GM12878 (cell line): ENCODE measurements around the gene COX19. TPM values are rescaled to one million over a fixed set of nuclear protein-coding genes. Genes with fewer than 3 reads are reported as not detected.

Experiments
- ATAC-seq: fragments of 200-7000 bp; cut with Tn5 transposase; 3 replicates; pipeline ENCODE4 v1.9.1; 2020; ENCODE audit warnings: mild to moderate bottlenecking, moderate library complexity
- BruUV-seq: library from RNA; stranded (reverse); fragments of 400-500 nt; replicated peaks from 2 replicates; lab custom pipeline; 2021; lab: Mats Ljungman, UMichigan
- CTCF ChIA-PET: fragments of 300-600 bp; sonication (Branson Sonifier 250); formaldehyde crosslinking; extraction: SDS; loops from one replicate; lab custom pipeline; 2021; ENCODE audit warnings: inconsistent platforms; lab: Yijun Ruan, JAX
- POLR2A ChIA-PET: fragments of 350-600 bp; formaldehyde crosslinking; extraction: SDS; loops from one replicate; lab custom pipeline; 2021; ENCODE audit warnings: inconsistent platforms; lab: Charles Lee
- RAD21 ChIA-PET: fragments of 300-600 bp; sonication (Branson Sonifier 250); formaldehyde crosslinking; loops from one replicate; lab custom pipeline; 2023; ENCODE audit warnings: antibody characterized with exemption; ENCODE audit not compliant: unreplicated experiment; lab: Charles Lee
- SMC1A ChIA-PET: fragments of 300-600 bp; sonication (Branson Sonifier 250); formaldehyde crosslinking; loops from one replicate; lab custom pipeline; 2023; ENCODE audit not compliant: unreplicated experiment, uncharacterized antibody; lab: Charles Lee
- DNase-seq: peaks from one replicate; pipeline ENCODE4 v3.0.0-alpha.2; 2011; ENCODE audit warnings: low read depth, low spot score
- FAIRE-seq: peaks from 3 replicates; lab custom pipeline; 2011; peaks lifted over from hg19 to GRCh38; lab: Jason Lieb, UNC
- H2AFZ ChIP-seq: 2 replicates; pipeline ENCODE4 v1.6.0; 2011; ENCODE audit warnings: low read depth, low read length, control low read depth; ENCODE audit not compliant: control insufficient read depth
- H3K27ac ChIP-seq: 2 replicates; pipeline ENCODE4 v1.5.1; 2011; ENCODE audit warnings: control low read depth; ENCODE audit not compliant: control insufficient read depth, insufficient read depth
- H3K27me3 ChIP-seq, 2 experiments: replicated peaks in 1 of 2; 2 replicates each; pipeline versions ENCODE4 v1.6.0 to v1.6.1; 2011; ENCODE audit warnings: low read length in 1 of 2; ENCODE audit not compliant: control insufficient read depth in 2 of 2, insufficient read depth in 2 of 2
- H3K36me3 ChIP-seq, 2 experiments: 2 replicates each; pipeline ENCODE4 v1.5.1; 2011; ENCODE audit warnings: low read length in 1 of 2; ENCODE audit not compliant: control insufficient read depth in 2 of 2, insufficient read depth in 2 of 2
- H3K4me1 ChIP-seq: 2 replicates; pipeline ENCODE4 v1.6.1; 2011; ENCODE audit warnings: mild to moderate bottlenecking, low read length, moderate library complexity, mixed read lengths; ENCODE audit not compliant: control insufficient read depth, insufficient read depth
- H3K4me2 ChIP-seq: 2 replicates; pipeline ENCODE4 v1.6.0; 2011; ENCODE audit warnings: control low read depth; ENCODE audit not compliant: control insufficient read depth, insufficient read depth
- H3K4me3 ChIP-seq: fragments of 200-600 bp; sonication (generic); 2 replicates; pipeline ENCODE4 v1.5.1; 2016
- H3K79me2 ChIP-seq: 2 replicates; pipeline ENCODE4 v1.6.0; 2011; ENCODE audit warnings: low read length; ENCODE audit not compliant: control insufficient read depth, insufficient read depth
- H3K9ac ChIP-seq: 2 replicates; pipeline ENCODE4 v1.8.0; 2011; ENCODE audit warnings: low read length, control low read depth, mixed read lengths; ENCODE audit not compliant: control insufficient read depth, insufficient read depth
- H3K9me3 ChIP-seq: replicated peaks from 3 replicates; pipeline ENCODE4 v1.5.1; 2011; ENCODE audit warnings: mild to moderate bottlenecking, low read length; ENCODE audit not compliant: control insufficient read depth, insufficient read depth
- H4K20me1 ChIP-seq: 2 replicates; pipeline ENCODE4 v1.6.0; 2011; ENCODE audit not compliant: control insufficient read depth, insufficient read depth
- ATF7 ChIP-seq: fragments of 450-650 bp; IDR thresholded peaks from 2 replicates; pipeline ENCODE4 v1.6.1; 2016; ENCODE audit warnings: low read depth, mild to moderate bottlenecking
- BRCA1 ChIP-seq: IDR thresholded peaks from 2 replicates; pipeline ENCODE4 v1.6.1; 2011; ENCODE audit warnings: low read depth, low read length, improper control_type of control experiment
- FOXM1 ChIP-seq: IDR thresholded peaks from 2 replicates; pipeline ENCODE4 v1.6.1; 2012; ENCODE audit warnings: low read depth, mild to moderate bottlenecking, inconsistent platforms, low read length, moderate library complexity
- HDAC6 ChIP-seq: fragments of 200-600 bp; sonication (generic); IDR thresholded peaks from one replicate; pipeline ENCODE4 v1.8.0; 2017; ENCODE audit warnings: antibody characterized with exemption; ENCODE audit not compliant: unreplicated experiment
- MTA3 ChIP-seq: IDR thresholded peaks from 2 replicates; pipeline ENCODE4 v1.6.1; 2012; ENCODE audit warnings: low read length, inconsistent platforms, borderline replicate concordance
- PAX5 ChIP-seq: IDR thresholded peaks from 2 replicates; pipeline ENCODE4 v1.6.1; 2011; ENCODE audit warnings: low read depth, low read length, borderline replicate concordance
- POLR2AphosphoS2 ChIP-seq: IDR thresholded peaks from 2 replicates; pipeline ENCODE4 v1.6.1; 2011; ENCODE audit warnings: low read depth, mild to moderate bottlenecking, low read length, improper control_type of control experiment, moderate library complexity
- SMC3 ChIP-seq: IDR thresholded peaks from 2 replicates; pipeline ENCODE4 v1.6.1; 2011; ENCODE audit warnings: low read length, improper control_type of control experiment, borderline replicate concordance
- SRF ChIP-seq, 2 experiments: IDR thresholded peaks; 2 replicates each; pipeline ENCODE4 v1.6.1; 2011; ENCODE audit warnings: low read depth in 2 of 2, low read length in 2 of 2, mild to moderate bottlenecking in 1 of 2, moderate library complexity in 1 of 2
- ZZZ3 ChIP-seq: IDR thresholded peaks from 2 replicates; pipeline ENCODE4 v1.6.1; 2011; ENCODE audit warnings: low read depth; ENCODE audit not compliant: control insufficient read depth, insufficient read length
- WGBS: methylation state at CpG from one replicate; pipeline ENCODE4 v1.1.6; 2016; ENCODE audit warnings: low lambda C conversion rate; ENCODE audit not compliant: insufficient replicate concordance, insufficient coverage; ENCODE audit errors: missing lambda C conversion rate; 5-methylcytosine and 5-hydroxymethylcytosine counted together
- in situ Hi-C: fragments of 300-500 bp; cut with MboI; formaldehyde crosslinking; loops from 9 replicates; pipeline ENCODE4 v1.14.3; 2018; ENCODE audit warnings: mixed read lengths
- intact Hi-C: fragments of 100-400 bp; cut with micrococcal nuclease; formaldehyde crosslinking; loops from one replicate; pipeline ENCODE4 v1.14.2; 2022; ENCODE audit not compliant: unreplicated experiment
- polyA plus RNA-seq, 11 experiments: library from polyadenylated mRNA; depleted of rRNA in 4 of 11; unstranded in 6 of 11; stranded (reverse) in 5 of 11; fragments of >200 nt; fragmentation: Nextera tagmentation in 4 of 11; fragmentation: Illumina TruSeq in 1 of 11; extraction: Ambion mirVana in 4 of 11; extraction: Trizol in 1 of 11; gene quantifications; 1 replicate in 1 of 11; 2 replicates in 10 of 11; pipeline versions ENCODE4 v1.2.1 to v1.2.3, GENCODE V29; 2011 to 2016; ENCODE audit warnings: inconsistent platforms in 2 of 11, missing spikeins in 2 of 11, low read depth in 1 of 11
- total RNA-seq, 4 experiments: library from RNA; depleted of rRNA in 3 of 4; stranded (reverse); fragments of >200 nt in 3 of 4; fragmentation: Illumina TruSeq in 1 of 4; extraction: Trizol in 1 of 4; gene quantifications; 2 replicates each; pipeline versions ENCODE4 v1.2.1 to v1.2.3, GENCODE V29; 2013 to 2021
- TF ChIP-seq, protein P1 (sequence below): IDR thresholded peaks from 2 replicates; pipeline ENCODE4 v1.6.1; 2012; ENCODE audit warnings: low read depth, low read length, improper control_type of control experiment
- TF ChIP-seq, protein P2 (sequence below): fragments of 450-650 bp; IDR thresholded peaks from 2 replicates; pipeline ENCODE4 v1.6.1; 2017; ENCODE audit warnings: antibody characterized with exemption, mild to moderate bottlenecking, moderate library complexity
- TF ChIP-seq, protein P3 (sequence below): fragments of 450-650 bp; IDR thresholded peaks from 2 replicates; pipeline ENCODE4 v1.6.1; 2017; ENCODE audit warnings: mild to moderate bottlenecking

COX19 gene
- total and polyA plus RNA-seq, 10 of the 15 experiments (the other 5 are each of a cell fraction or from before 2014, with no cell fraction given) = 3.7 to 17.9 (median 10.8) TPM

DNA sequence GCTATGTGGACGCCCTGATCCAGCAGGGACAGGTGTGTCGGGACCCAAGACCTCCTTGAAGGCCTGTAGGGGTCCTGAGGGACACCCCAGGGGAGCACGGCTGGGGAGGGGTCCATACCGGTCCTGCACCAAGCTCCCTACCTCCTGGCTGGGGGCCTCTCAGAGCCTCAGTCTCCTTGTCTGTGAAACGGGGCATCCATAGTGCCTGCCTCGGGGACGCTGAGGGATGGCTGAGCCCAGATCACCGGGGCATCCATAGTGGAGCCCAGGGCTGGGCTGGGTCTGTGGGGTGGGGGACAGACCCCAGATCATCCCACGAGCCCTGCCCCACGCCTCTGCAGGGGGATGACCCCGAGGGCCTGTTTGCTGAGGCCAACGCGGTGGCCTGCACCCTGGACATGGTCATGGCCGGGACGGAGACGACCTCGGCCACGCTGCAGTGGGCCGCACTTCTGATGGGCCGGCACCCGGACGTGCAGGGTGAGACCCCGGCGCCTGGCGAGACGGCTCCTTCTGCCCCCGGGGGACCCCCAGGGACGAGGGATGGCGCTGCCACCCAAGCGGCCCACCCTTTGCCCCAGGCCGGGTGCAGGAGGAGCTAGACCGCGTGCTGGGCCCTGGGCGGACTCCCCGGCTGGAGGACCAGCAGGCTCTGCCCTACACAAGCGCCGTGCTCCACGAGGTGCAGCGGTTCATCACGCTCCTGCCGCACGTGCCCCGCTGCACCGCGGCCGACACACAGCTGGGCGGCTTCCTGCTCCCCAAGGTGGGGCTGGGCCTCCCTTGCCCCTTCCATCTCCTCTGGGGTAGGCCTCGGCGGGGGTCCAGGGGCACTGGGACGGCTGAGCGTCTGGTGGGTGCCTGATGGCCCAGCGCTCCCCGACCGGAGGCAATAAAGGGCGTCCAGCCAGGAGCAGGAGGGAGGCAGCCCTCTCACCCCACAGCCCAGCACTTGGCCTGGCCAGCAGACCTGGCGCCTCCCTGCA is 11.7 kb upstream of the COX19 start (continued):
- TF ChIP-seq, protein P1, sequence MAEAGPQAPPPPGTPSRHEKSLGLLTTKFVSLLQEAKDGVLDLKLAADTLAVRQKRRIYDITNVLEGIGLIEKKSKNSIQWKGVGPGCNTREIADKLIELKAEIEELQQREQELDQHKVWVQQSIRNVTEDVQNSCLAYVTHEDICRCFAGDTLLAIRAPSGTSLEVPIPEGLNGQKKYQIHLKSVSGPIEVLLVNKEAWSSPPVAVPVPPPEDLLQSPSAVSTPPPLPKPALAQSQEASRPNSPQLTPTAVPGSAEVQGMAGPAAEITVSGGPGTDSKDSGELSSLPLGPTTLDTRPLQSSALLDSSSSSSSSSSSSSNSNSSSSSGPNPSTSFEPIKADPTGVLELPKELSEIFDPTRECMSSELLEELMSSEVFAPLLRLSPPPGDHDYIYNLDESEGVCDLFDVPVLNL = no peak
- no peak for TF ChIP-seq POLR2AphosphoS2
- TF ChIP-seq, all 136 proteins: peak for 3

DNA sequence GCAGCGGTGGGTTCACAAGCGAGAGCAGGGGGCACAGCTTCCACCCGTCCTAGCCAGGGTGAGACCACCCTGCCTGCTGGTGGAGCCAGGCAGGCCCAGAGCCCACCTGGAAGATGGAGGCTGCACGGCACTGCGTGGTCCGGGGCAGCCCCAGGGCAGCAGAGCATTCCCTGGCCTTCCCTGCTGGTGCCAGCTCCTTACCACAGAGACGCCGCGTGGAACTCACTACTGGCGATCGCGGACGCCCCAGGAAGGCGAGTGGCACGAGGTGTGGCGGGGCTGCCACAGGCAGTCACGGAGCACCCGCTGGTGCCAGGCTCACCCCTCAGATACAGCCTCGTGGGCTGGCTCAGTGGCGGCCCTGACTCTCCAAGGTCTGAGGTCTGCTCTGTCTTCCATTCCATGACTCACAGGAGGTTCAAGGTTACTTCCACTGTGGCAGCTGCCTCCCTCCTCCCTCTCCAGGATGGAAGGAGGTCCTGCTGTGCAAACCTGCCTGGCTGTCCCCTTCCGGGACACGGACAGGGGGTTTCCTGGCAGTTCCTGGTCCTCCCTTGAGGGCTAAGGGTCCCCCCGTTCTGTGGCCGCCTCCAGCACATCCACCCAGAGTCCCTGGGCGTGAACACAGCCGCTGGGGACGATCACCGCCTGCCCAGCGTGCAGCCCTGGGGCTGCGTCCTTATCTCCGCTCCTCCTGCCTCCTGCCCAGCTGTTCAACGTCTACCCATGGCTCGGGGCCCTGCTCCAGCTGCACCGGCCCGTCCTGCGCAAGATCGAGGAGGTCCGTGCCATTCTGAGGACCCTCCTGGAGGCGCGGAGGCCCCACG is 10.8 kb upstream of the COX19 start:
- intact Hi-C loops (no loop called here), in situ Hi-C loops (no loop called here)
- 55% methylated on average over 38 of the region's 41 CpGs for WGBS
- BruUV-seq = no TSS peak
- RAD21 ChIA-PET = interaction anchor here (0.8 kb wide), 1 partner anchor 93 kb away, joined by 3 read pairs; no protein-coding TSS in a partner anchor
- POLR2A ChIA-PET = no interaction called here
- Histone ChIP-seq H3K27ac (no peak overlapping the region), H3K4me1 (no peaks in the 10 kb centered on the region), H3K9me3 (no peaks in the 10 kb centered on the region), H3K36me3 (no peaks in the 10 kb centered on the region), H3K79me2 (no peaks in the 10 kb centered on the region), H3K4me2 (no peak overlapping the region), H4K20me1 (no peaks in the 10 kb centered on the region), H3K27me3 (no peaks in the 10 kb centered on the region; a peak in 2 of 4 replicates), H2AFZ (no peak overlapping the region), H3K9ac (no peak overlapping the region), H3K4me3 (no peak overlapping the region)
- ATAC-seq (no peak; the same call in 2 of the 3 replicates), FAIRE-seq (no peak), DNase-seq (no peak)
- CTCF ChIA-PET = interaction anchor here (0.6 to 1.2 kb wide), 3 partner anchors 13 to 183 kb away, joined by 3 to 5 read pairs (median 3); no protein-coding TSS in a partner anchor
- SMC1A ChIA-PET = interaction anchor here (1.1 kb wide), 1 partner anchor 13 kb away, joined by 3 read pairs; no protein-coding TSS in a partner anchor
- TF ChIP-seq, protein P2, sequence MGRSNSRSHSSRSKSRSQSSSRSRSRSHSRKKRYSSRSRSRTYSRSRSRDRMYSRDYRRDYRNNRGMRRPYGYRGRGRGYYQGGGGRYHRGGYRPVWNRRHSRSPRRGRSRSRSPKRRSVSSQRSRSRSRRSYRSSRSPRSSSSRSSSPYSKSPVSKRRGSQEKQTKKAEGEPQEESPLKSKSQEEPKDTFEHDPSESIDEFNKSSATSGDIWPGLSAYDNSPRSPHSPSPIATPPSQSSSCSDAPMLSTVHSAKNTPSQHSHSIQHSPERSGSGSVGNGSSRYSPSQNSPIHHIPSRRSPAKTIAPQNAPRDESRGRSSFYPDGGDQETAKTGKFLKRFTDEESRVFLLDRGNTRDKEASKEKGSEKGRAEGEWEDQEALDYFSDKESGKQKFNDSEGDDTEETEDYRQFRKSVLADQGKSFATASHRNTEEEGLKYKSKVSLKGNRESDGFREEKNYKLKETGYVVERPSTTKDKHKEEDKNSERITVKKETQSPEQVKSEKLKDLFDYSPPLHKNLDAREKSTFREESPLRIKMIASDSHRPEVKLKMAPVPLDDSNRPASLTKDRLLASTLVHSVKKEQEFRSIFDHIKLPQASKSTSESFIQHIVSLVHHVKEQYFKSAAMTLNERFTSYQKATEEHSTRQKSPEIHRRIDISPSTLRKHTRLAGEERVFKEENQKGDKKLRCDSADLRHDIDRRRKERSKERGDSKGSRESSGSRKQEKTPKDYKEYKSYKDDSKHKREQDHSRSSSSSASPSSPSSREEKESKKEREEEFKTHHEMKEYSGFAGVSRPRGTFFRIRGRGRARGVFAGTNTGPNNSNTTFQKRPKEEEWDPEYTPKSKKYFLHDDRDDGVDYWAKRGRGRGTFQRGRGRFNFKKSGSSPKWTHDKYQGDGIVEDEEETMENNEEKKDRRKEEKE = no peak
- TF ChIP-seq ZZZ3 = no peak
- no peak for TF ChIP-seq SRF (IDR thresholded peaks at IDR 0.05; ENCODE audit: low read depth in 2 of 2, low read length in 2 of 2)
- TF ChIP-seq HDAC6 = no peak
- TF ChIP-seq MTA3 = no peak
- no peak for TF ChIP-seq SMC3
- TF ChIP-seq FOXM1 = no peak
- TF ChIP-seq, protein P3, sequence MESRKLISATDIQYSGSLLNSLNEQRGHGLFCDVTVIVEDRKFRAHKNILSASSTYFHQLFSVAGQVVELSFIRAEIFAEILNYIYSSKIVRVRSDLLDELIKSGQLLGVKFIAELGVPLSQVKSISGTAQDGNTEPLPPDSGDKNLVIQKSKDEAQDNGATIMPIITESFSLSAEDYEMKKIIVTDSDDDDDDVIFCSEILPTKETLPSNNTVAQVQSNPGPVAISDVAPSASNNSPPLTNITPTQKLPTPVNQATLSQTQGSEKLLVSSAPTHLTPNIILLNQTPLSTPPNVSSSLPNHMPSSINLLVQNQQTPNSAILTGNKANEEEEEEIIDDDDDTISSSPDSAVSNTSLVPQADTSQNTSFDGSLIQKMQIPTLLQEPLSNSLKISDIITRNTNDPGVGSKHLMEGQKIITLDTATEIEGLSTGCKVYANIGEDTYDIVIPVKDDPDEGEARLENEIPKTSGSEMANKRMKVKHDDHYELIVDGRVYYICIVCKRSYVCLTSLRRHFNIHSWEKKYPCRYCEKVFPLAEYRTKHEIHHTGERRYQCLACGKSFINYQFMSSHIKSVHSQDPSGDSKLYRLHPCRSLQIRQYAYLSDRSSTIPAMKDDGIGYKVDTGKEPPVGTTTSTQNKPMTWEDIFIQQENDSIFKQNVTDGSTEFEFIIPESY = no peak
- TF ChIP-seq PAX5 = no peak
- no peak for TF ChIP-seq ATF7
- TF ChIP-seq BRCA1 = no peak
